ENCODE results near the gene TIMM23. TPM values are rescaled to one million over a fixed set of nuclear protein-coding genes. Genes with fewer than 3 reads are reported as not detected.

Gene TIMM23
- total RNA-seq, 1 experiment from 2014 or later, result 70.1 TPM

GRCh38 chr10:46018453-46019176 is 46.3 kb downstream of the TIMM23 start:
- Histone ChIP-seq H4K20me1 (ENCODE audit: insufficient read depth) (peaks cover 9% of the 10 kb centered on the region; the same call in 1 of the 2 replicates), H3K79me2 (ENCODE audit: insufficient read depth, low read length) (peaks cover 83% of the 10 kb centered on the region), H3K4me3 (replicated peaks in 1 of 2; ENCODE audit: low read depth in 1 of 2, low read length in 2 of 2) (no peak overlapping the region), H3K27me3 (ENCODE audit: insufficient read depth, low read length) (no peaks in the 10 kb centered on the region), H3K27ac (ENCODE audit: low read depth, low read length) (no peak overlapping the region), H3K9me2 (ENCODE audit: insufficient read depth) (no peaks in the 10 kb centered on the region), H3K9me3 (ENCODE audit: control insufficient read depth in 1 of 2, insufficient read depth in 1 of 2, low read depth in 1 of 2, low read length in 2 of 2) (no peaks in the 10 kb centered on the region), H2AFZ (ENCODE audit: low read depth, low read length, poor library complexity, severe bottlenecking) (no peak overlapping the region), H3K4me1 (ENCODE audit: control insufficient read depth in 1 of 2, insufficient read depth in 2 of 2, low read length in 2 of 2) (peaks cover 16 to 27% of the 10 kb centered on the region in 2 experiments), H3K9ac (ENCODE audit: low read length) (no peak overlapping the region), H3K36me3 (ENCODE audit: control insufficient read depth in 1 of 2, insufficient read depth in 2 of 2, low read length in 2 of 2) (peaks cover 5 to 10% of the 10 kb centered on the region in 2 experiments; a peak in 3 of 4 replicates), H3K4me2 (ENCODE audit: low read length) (no peak overlapping the region)
- intact Hi-C loops (cut with micrococcal nuclease), result no loop called here
- no peak for ATAC-seq
- ChIA-PET RAD21 (ENCODE audit: low non-redundant PET in 1 of 2, low total read pairs in 2 of 2, uncharacterized antibody in 2 of 2, unreplicated experiment in 2 of 2) (no interaction called here), CTCF (no interaction called here), POLR2A (no interaction called here)
- no TSS peak for BruUV-seq (replicated peaks)
- DNase-seq (ENCODE audit: low read depth, low spot score), result no peak
- TF ChIP-seq SRF (IDR thresholded peaks at IDR 0.05; ENCODE audit: low read depth) (no peak), FOSL1 (IDR thresholded peaks at IDR 0.05; ENCODE audit: low read depth) (no peak), ZNF274 (IDR thresholded peaks at IDR 0.05; ENCODE audit: low read depth, low read length) (no peak), EZH2phosphoT487 (IDR thresholded peaks at IDR 0.05; ENCODE audit: borderline replicate concordance) (no peak), CEBPB (IDR thresholded peaks at IDR 0.05; ENCODE audit: low read depth) (no peak), TCF7L2 (IDR thresholded peaks at IDR 0.05; ENCODE audit: borderline replicate concordance, extremely low read depth, insufficient read depth, insufficient read length) (no peak), POLR2AphosphoS5 (IDR thresholded peaks at IDR 0.05; ENCODE audit: low read depth, low read length) (no peak), ZFX (IDR thresholded peaks at IDR 0.05) (no peak), EGR1 (IDR thresholded peaks at IDR 0.05; ENCODE audit: low read depth) (no peak), ELF1 (IDR thresholded peaks at IDR 0.05; ENCODE audit: borderline replicate concordance, low read depth) (no peak), REST (IDR thresholded peaks at IDR 0.05; ENCODE audit: low read depth) (no peak), JUND (IDR thresholded peaks at IDR 0.05) (no peak), ZBTB33 (IDR thresholded peaks at IDR 0.05; ENCODE audit: extremely low read depth, insufficient replicate concordance, low read length) (no peak), SP1 (IDR thresholded peaks at IDR 0.05; ENCODE audit: low read depth) (no peak), CTCF (IDR thresholded peaks at IDR 0.05 in 2 of 3, conservative IDR thresholded peaks at IDR 0.05 in 1 of 3; ENCODE audit: borderline replicate concordance in 1 of 3, insufficient read depth in 1 of 3, low read depth in 2 of 3, low read length in 2 of 3) (no peak), EZH2 (IDR thresholded peaks at IDR 0.05) (no peak), SIN3A (IDR thresholded peaks at IDR 0.05; ENCODE audit: low read depth) (no peak), POLR2A (IDR thresholded peaks at IDR 0.05; ENCODE audit: borderline replicate concordance, extremely low read depth, insufficient read depth, insufficient read length) (no peak)
- TF ChIP-seq, protein P1, sequence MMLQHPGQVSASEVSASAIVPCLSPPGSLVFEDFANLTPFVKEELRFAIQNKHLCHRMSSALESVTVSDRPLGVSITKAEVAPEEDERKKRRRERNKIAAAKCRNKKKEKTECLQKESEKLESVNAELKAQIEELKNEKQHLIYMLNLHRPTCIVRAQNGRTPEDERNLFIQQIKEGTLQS (IDR thresholded peaks at IDR 0.05), result no peak
- TF ChIP-seq, protein P2, sequence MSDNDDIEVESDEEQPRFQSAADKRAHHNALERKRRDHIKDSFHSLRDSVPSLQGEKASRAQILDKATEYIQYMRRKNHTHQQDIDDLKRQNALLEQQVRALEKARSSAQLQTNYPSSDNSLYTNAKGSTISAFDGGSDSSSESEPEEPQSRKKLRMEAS (IDR thresholded peaks at IDR 0.05), result no peak
